ENCODE data around the gene EXOC6B. TPM values are rescaled to one million over a fixed set of nuclear protein-coding genes. Genes with fewer than 3 reads are reported as not detected.

Gene EXOC6B
- total RNA-seq, 4 donors from 2014 or later: 14.6 to 49.6 (median 19.3) TPM

GRCh38 chr2:72583376-72583775 lies 242.5 kb downstream of the EXOC6B start:
- intact Hi-C loops (cut with DNase I; ENCODE audit: low total_unique reads): no loop called here
- H3K9me3 ChIP-seq: no peaks in the 10 kb centered on the region
- DNase-seq: no peak
- in situ Hi-C loops (cut with MboI; ENCODE audit: low sequenced_read_pairs in 4 of 4): loop anchor here (10.0 to 25.0 kb wide), 6 partner anchors 421 to 1046 kb away; no protein-coding TSS in a partner anchor
- no peak overlapping the region for H3K4me3 ChIP-seq
- TF ChIP-seq POLR2A (IDR thresholded peaks at IDR 0.05) (no peak), CTCF (IDR thresholded peaks at IDR 0.05 in 4 of 5, conservative IDR thresholded peaks at IDR 0.05 in 1 of 5) (no peak)
- ATAC-seq: no peak
- peaks cover 0 to 9% of the 10 kb centered on the region in 2 donors for H3K4me1 ChIP-seq
- H3K27ac ChIP-seq: no peak overlapping the region
- no peaks in the 10 kb centered on the region for H3K27me3 ChIP-seq
- no peaks in the 10 kb centered on the region for H3K36me3 ChIP-seq

- no peaks in the 10 kb centered on the region for H3K36me3 ChIP-seq
- no peak overlapping the region for H3K27ac ChIP-seq
- H3K9me3 ChIP-seq: no peaks in the 10 kb centered on the region
- H3K4me1 ChIP-seq: peaks cover 0 to 9% of the 10 kb centered on the region in 2 donors
- in situ Hi-C loops (cut with MboI; ENCODE audit: low sequenced_read_pairs in 4 of 4): loop anchor here (10.0 to 25.0 kb wide), 6 partner anchors 419 to 1044 kb away; no protein-coding TSS in a partner anchor
- DNase-seq (no peak), ATAC-seq (no peak)
- no peak overlapping the region for H3K4me3 ChIP-seq
- TF ChIP-seq POLR2A (IDR thresholded peaks at IDR 0.05) (no peak), CTCF (IDR thresholded peaks at IDR 0.05 in 4 of 5, conservative IDR thresholded peaks at IDR 0.05 in 1 of 5) (no peak)
- H3K27me3 ChIP-seq: no peaks in the 10 kb centered on the region
- intact Hi-C loops (cut with DNase I; ENCODE audit: low total_unique reads): no loop called here
These were observed 244.2 kb downstream of the EXOC6B start for GRCh38 chr2:72581560-72582181.

- no peaks in the 10 kb centered on the region for H3K27me3 ChIP-seq
- in situ Hi-C loops (cut with MboI; ENCODE audit: low sequenced_read_pairs in 4 of 4): loop anchor here (10.0 to 25.0 kb wide), 6 partner anchors 417 to 1042 kb away; no protein-coding TSS in a partner anchor
- peaks cover 0 to 9% of the 10 kb centered on the region in 2 donors for H3K4me1 ChIP-seq
- H3K9me3 ChIP-seq: no peaks in the 10 kb centered on the region
- intact Hi-C loops (cut with DNase I; ENCODE audit: low total_unique reads): loop anchor here (5.0 to 10.0 kb wide), 4 partner anchors 425 to 1047 kb away; no protein-coding TSS in a partner anchor
- TF ChIP-seq POLR2A (IDR thresholded peaks at IDR 0.05) (no peak), CTCF (IDR thresholded peaks at IDR 0.05 in 4 of 5, conservative IDR thresholded peaks at IDR 0.05 in 1 of 5) (peak in 4 of 5 experiments; percentile 50 to 70 (median 59))
- DNase-seq: no peak
- H3K4me3 ChIP-seq: no peak overlapping the region
- ATAC-seq: peak in 1 of 2 donors; percentile 71
- H3K27ac ChIP-seq: no peak overlapping the region
- no peaks in the 10 kb centered on the region for H3K36me3 ChIP-seq
These were observed 246.1 kb downstream of the EXOC6B start for GRCh38 chr2:72579591-72580180.

- in situ Hi-C loops (cut with MboI; ENCODE audit: low sequenced_read_pairs in 4 of 4) (loop anchor here (25.0 kb wide), 4 partner anchors 415 to 1040 kb away; no protein-coding TSS in a partner anchor), intact Hi-C loops (cut with DNase I; ENCODE audit: low total_unique reads) (loop anchor here (5.0 to 10.0 kb wide), 4 partner anchors 422 to 1045 kb away; no protein-coding TSS in a partner anchor)
- no peak for DNase-seq
- no peaks in the 10 kb centered on the region for H3K36me3 ChIP-seq
- TF ChIP-seq POLR2A (IDR thresholded peaks at IDR 0.05) (no peak), CTCF (IDR thresholded peaks at IDR 0.05 in 4 of 5, conservative IDR thresholded peaks at IDR 0.05 in 1 of 5) (no peak)
- H3K4me1 ChIP-seq: peaks cover 0 to 9% of the 10 kb centered on the region in 2 donors
- no peaks in the 10 kb centered on the region for H3K27me3 ChIP-seq
- no peak for ATAC-seq
- no peak overlapping the region for H3K4me3 ChIP-seq
- H3K9me3 ChIP-seq: no peaks in the 10 kb centered on the region
- H3K27ac ChIP-seq: no peak overlapping the region
These were observed 249.0 kb downstream of the EXOC6B start for GRCh38 chr2:72576861-72577260.

Data from gastrocnemius medialis (tissue), 4 donors.